H1 (cell line): ENCODE measurements around the gene LYL1. TPM values are rescaled to one million over a fixed set of nuclear protein-coding genes. Genes with fewer than 3 reads are reported as not detected.

Experiments used
- CTCF ChIA-PET: fragments of 300-600 bp; sonication (Branson Sonifier 250); formaldehyde crosslinking; loops from one replicate; lab custom pipeline; 2021; ENCODE audit not compliant: partially characterized antibody; lab: Charles Lee
- POLR2A ChIA-PET: fragments of 300-600 bp; sonication (Branson Sonifier 250); formaldehyde crosslinking; loops from one replicate; lab custom pipeline; 2021; ENCODE audit warnings: inconsistent platforms; ENCODE audit not compliant: partially characterized antibody; lab: Charles Lee
- DNase-seq, 2 experiments: peaks; one replicate each; pipeline versions ENCODE4 v3.0.0 to v3.0.0-alpha.2; 2010 to 2022; ENCODE audit warnings: low spot score in 2 of 2, low read depth in 1 of 2, mixed read lengths in 1 of 2
- FAIRE-seq: peaks from 2 replicates; lab custom pipeline; 2011; peaks lifted over from hg19 to GRCh38; lab: Jason Lieb, UNC
- H2AFZ ChIP-seq: 2 replicates; pipeline ENCODE4 v1.8.1; 2012; ENCODE audit warnings: low read length, inconsistent platforms
- H2AK5ac ChIP-seq: 2 replicates; pipeline ENCODE4 v1.6.1; 2013; ENCODE audit warnings: low read depth, low read length
- H2BK120ac ChIP-seq: replicated peaks from 2 replicates; pipeline ENCODE3; 2013; ENCODE audit warnings: low read depth, low read length, inconsistent platforms
- H2BK12ac ChIP-seq: 2 replicates; pipeline ENCODE4 v1.6.1; 2013; ENCODE audit warnings: low read depth, low read length
- H2BK15ac ChIP-seq: 2 replicates; pipeline ENCODE4 v1.6.1; 2013; ENCODE audit warnings: low read length
- H2BK20ac ChIP-seq: 2 replicates; pipeline ENCODE4 v1.6.1; 2013; ENCODE audit warnings: low read length
- H2BK5ac ChIP-seq: 2 replicates; pipeline ENCODE4 v1.6.1; 2013; ENCODE audit warnings: low read depth, low read length
- H3K14ac ChIP-seq: 2 replicates; pipeline ENCODE4 v1.6.1; 2013; ENCODE audit warnings: inconsistent platforms; ENCODE audit not compliant: insufficient read length
- H3K18ac ChIP-seq: 2 replicates; pipeline ENCODE4 v1.6.1; 2013; ENCODE audit warnings: low read length; ENCODE audit errors: extremely low read depth
- H3K23ac ChIP-seq: 2 replicates; pipeline ENCODE4 v1.6.1; 2013; ENCODE audit warnings: inconsistent platforms; ENCODE audit not compliant: insufficient read length
- H3K23me2 ChIP-seq: 2 replicates; pipeline ENCODE4 v1.6.1; 2013; ENCODE audit warnings: low read depth, low read length
- H3K27ac ChIP-seq: 2 replicates; pipeline ENCODE4 v1.6.1; 2011; ENCODE audit warnings: low read depth, low read length, inconsistent platforms
- H3K27me3 ChIP-seq, 4 experiments: replicated peaks in 1 of 4; 1 replicate in 1 of 4; 2 replicates in 3 of 4; pipeline versions ENCODE4 v1.6.1 to v1.8.1; 2011 to 2013; ENCODE audit warnings: low read length in 3 of 4, mild to moderate bottlenecking in 3 of 4, inconsistent platforms in 2 of 4, mixed read lengths in 2 of 4, moderate library complexity in 1 of 4; ENCODE audit not compliant: control insufficient read depth in 3 of 4, insufficient read depth in 3 of 4; ENCODE audit errors: extremely low read depth in 1 of 4
- H3K36me3 ChIP-seq, 4 experiments: 2 replicates each; pipeline versions ENCODE4 v1.6.1 to v1.8.1; 2011 to 2013; ENCODE audit warnings: mild to moderate bottlenecking in 4 of 4, low read length in 3 of 4, moderate library complexity in 2 of 4, control low read depth in 1 of 4, inconsistent platforms in 1 of 4; ENCODE audit not compliant: insufficient read depth in 4 of 4, control insufficient read depth in 2 of 4
- H3K4ac ChIP-seq: replicated peaks from 2 replicates; pipeline ENCODE3; 2013; ENCODE audit warnings: low read length, low read depth, mixed read lengths, inconsistent platforms; ENCODE audit not compliant: insufficient read length
- H3K4me1 ChIP-seq, 4 experiments: replicated peaks in 1 of 4; 1 replicate in 1 of 4; 2 replicates in 3 of 4; pipeline versions ENCODE4 v1.6.1 to v1.8.1; 2011 to 2013; ENCODE audit warnings: low read length in 3 of 4, inconsistent platforms in 2 of 4, mixed read lengths in 1 of 4; ENCODE audit not compliant: insufficient read depth in 4 of 4, control insufficient read depth in 3 of 4
- H3K4me2 ChIP-seq, 2 experiments: 2 replicates each; pipeline versions ENCODE4 v1.6.1 to v1.8.1; 2011 to 2013; ENCODE audit warnings: low read depth in 2 of 2, low read length in 2 of 2, control low read depth in 1 of 2, inconsistent platforms in 1 of 2, mild to moderate bottlenecking in 1 of 2; ENCODE audit not compliant: insufficient read depth in 1 of 2
- H3K4me3 ChIP-seq, 4 experiments: fragments of 200-600, 300-600 bp in 1 of 4; sonication (generic), shearing (Covaris generic), sonication (Bioruptor Twin) in 1 of 4; 2 replicates each; pipeline versions ENCODE4 v1.5.1 to v1.8.1; 2011 to 2016; ENCODE audit warnings: low read length in 4 of 4, low read depth in 3 of 4, control low read depth in 2 of 4, inconsistent platforms in 2 of 4, mild to moderate bottlenecking in 2 of 4, mixed read lengths in 1 of 4, moderate library complexity in 1 of 4; ENCODE audit not compliant: insufficient read depth in 2 of 4; ENCODE audit errors: extremely low read depth in 1 of 4
- H3K56ac ChIP-seq: replicated peaks from 2 replicates; pipeline ENCODE3; 2013; ENCODE audit warnings: low read depth, mild to moderate bottlenecking, mixed read lengths, low read length, inconsistent platforms; ENCODE audit not compliant: insufficient read length
- H3K79me1 ChIP-seq: 2 replicates; pipeline ENCODE4 v1.6.1; 2013; ENCODE audit warnings: low read depth, low read length, control low read depth
- H3K79me2 ChIP-seq, 2 experiments: 2 replicates each; pipeline versions ENCODE4 v1.6.1 to v1.8.1; 2012 to 2013; ENCODE audit warnings: low read length in 2 of 2, mild to moderate bottlenecking in 2 of 2, inconsistent platforms in 1 of 2; ENCODE audit not compliant: insufficient read depth in 2 of 2, control insufficient read depth in 1 of 2
- H3K9ac ChIP-seq, 4 experiments: replicated peaks in 1 of 4; 1 replicate in 1 of 4; 2 replicates in 3 of 4; pipeline versions ENCODE4 v1.6.1 to v1.8.1; 2011 to 2013; ENCODE audit warnings: low read depth in 3 of 4, low read length in 3 of 4, control low read depth in 2 of 4, mild to moderate bottlenecking in 2 of 4, moderate library complexity in 2 of 4, inconsistent platforms in 1 of 4; ENCODE audit errors: extremely low read depth in 1 of 4
- H3K9me3 ChIP-seq, 2 experiments: 2 replicates each; pipeline versions ENCODE4 v1.6.1 to v1.8.1; 2012 to 2013; ENCODE audit warnings: mild to moderate bottlenecking in 2 of 2, moderate library complexity in 2 of 2, control low read depth in 1 of 2, inconsistent platforms in 1 of 2, low read depth in 1 of 2, low read length in 1 of 2, mixed read lengths in 1 of 2; ENCODE audit not compliant: insufficient read depth in 2 of 2
- H4K20me1 ChIP-seq, 2 experiments: replicated peaks in 1 of 2; 2 replicates each; pipeline versions ENCODE3 to v1.8.1; 2011 to 2013; ENCODE audit warnings: inconsistent platforms in 2 of 2, low read length in 2 of 2, mild to moderate bottlenecking in 1 of 2; ENCODE audit not compliant: insufficient read depth in 2 of 2, control insufficient read depth in 1 of 2
- H4K5ac ChIP-seq: 2 replicates; pipeline ENCODE4 v1.6.1; 2013; ENCODE audit warnings: low read length, low read depth, mixed read lengths, inconsistent platforms; ENCODE audit not compliant: insufficient read length
- H4K8ac ChIP-seq: 2 replicates; pipeline ENCODE4 v1.8.0; 2013; ENCODE audit warnings: mild to moderate bottlenecking, moderate library complexity, low read length, inconsistent platforms; ENCODE audit not compliant: insufficient read depth; ENCODE audit errors: extremely low read depth
- H4K91ac ChIP-seq: replicated peaks from 2 replicates; pipeline ENCODE3; 2013; ENCODE audit warnings: low read length, mixed read lengths, inconsistent platforms; ENCODE audit not compliant: insufficient read length
- CHD1 ChIP-seq: IDR thresholded peaks from 2 replicates; pipeline ENCODE4 v1.6.1; 2012; ENCODE audit warnings: low read depth, low read length, improper control_type of control experiment
- JUND ChIP-seq: IDR thresholded peaks from 2 replicates; pipeline ENCODE4 v1.6.1; 2011; ENCODE audit warnings: mild to moderate bottlenecking, improper control_type of control experiment, low read length
- MAFK ChIP-seq: IDR thresholded peaks from 2 replicates; pipeline ENCODE4 v1.6.1; 2012; ENCODE audit warnings: low read depth, mild to moderate bottlenecking, improper control_type of control experiment, low read length
- SIX5 ChIP-seq: IDR thresholded peaks from 2 replicates; pipeline ENCODE4 v1.6.1; 2011; ENCODE audit warnings: mild to moderate bottlenecking, low read depth, low read length
- TAF7 ChIP-seq: optimal IDR thresholded peaks from 2 replicates; pipeline ENCODE3; 2011; ENCODE audit warnings: low read depth, mild to moderate bottlenecking, inconsistent platforms, low read length, moderate library complexity, borderline replicate concordance
- ZNF274 ChIP-seq: IDR thresholded peaks from 2 replicates; pipeline ENCODE4 v1.7.0; 2012; ENCODE audit warnings: low read length, borderline replicate concordance; ENCODE audit errors: extremely low read depth
- WGBS, 2 experiments: shearing (Covaris generic) in 1 of 2; methylation state at CpG; one replicate each; pipeline versions ENCODE4 v1.1.6 to v1.1.7; 2013 to 2015; ENCODE audit warnings: low lambda C conversion rate in 2 of 2, mixed read lengths in 2 of 2, inconsistent platforms in 1 of 2, low coverage in 1 of 2, missing lambda C conversion rate in 1 of 2; ENCODE audit not compliant: insufficient replicate concordance in 2 of 2, insufficient coverage in 1 of 2, insufficient read length in 1 of 2; ENCODE audit errors: extremely low coverage in 1 of 2, missing lambda C conversion rate in 1 of 2; 5-methylcytosine and 5-hydroxymethylcytosine counted together
- polyA plus RNA-seq, 7 experiments: library from polyadenylated mRNA; depleted of rRNA in 3 of 7; stranded (reverse) in 5 of 7; unstranded in 2 of 7; fragments of >200 nt in 5 of 7; fragments of 200-250 nt in 2 of 7; gene quantifications; 1 replicate in 5 of 7; 2 replicates in 1 of 7; 4 replicates in 1 of 7; pipeline versions ENCODE4 v1.2.1 to v1.2.3, GENCODE V29; 2011 to 2013; ENCODE audit warnings: missing spikeins in 2 of 7, mixed read lengths in 2 of 7
- total RNA-seq: library from RNA; stranded (reverse); fragmentation: NEBNext Ultra II Directional; extraction: Animal tissue kit (Norgen Biotek cat#: 25700); gene quantifications from 2 replicates; pipeline ENCODE4 v1.2.1, GENCODE V29; 2021
- TF ChIP-seq, protein P1 (sequence below): IDR thresholded peaks from 2 replicates; pipeline ENCODE4 v1.6.1; 2012; ENCODE audit warnings: low read length, inconsistent platforms

Gene LYL1
- total and polyA plus RNA-seq, 2 of the 8 experiments (the other 6 are each of a cell fraction or from before 2014, with no cell fraction given): 0.58 to 0.76 TPM

DNA sequence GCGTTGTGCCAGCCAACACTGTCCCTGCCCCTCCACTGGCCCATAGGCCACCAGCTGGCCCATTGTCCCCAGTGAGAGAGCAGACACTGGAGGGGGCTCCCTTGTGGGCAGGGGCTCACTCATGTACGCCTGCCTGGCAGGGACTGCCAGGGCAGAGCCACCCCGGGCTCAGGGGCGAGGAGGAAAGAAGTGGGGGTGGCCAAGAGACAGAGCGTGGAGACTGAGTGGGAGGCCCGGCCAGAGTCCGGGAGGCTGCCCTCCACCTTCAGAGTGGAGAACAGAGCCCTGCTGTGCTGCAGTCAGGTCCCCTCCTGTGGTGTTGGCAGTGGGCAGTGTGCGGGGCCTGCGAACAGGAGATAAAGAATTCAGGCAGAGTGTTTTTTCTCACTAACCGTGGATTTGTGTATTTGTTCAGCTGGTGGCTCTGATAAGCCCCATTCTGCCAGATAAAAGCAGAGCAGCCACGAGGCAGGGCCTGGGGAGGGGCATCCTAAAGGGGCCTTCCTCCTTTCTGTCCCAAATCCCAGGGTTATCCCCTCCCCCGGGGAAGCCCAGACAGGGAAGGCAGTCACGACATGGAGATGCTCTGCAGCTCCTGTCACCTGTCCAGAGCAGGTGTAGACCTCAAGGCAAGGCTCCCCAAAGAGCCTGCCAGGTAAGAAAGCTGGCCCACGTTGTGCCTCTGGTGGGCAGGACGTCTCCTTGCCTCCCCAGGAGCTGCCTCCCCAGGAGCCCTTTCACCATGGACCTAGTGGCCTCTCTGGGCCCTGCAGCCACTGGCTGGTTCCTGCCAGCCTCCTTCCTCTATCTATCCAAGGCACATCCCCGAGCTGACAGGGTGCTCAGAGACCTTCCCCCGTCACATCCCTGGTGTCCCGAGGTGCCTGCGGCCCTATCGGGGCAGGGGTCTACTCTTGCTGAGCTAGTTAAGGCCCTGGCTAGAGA, 33.0 kb downstream of the LYL1 start:
- Histone ChIP-seq H3K4ac (no peak overlapping the region), H4K5ac (no peak overlapping the region), H3K36me3 (no peaks in the 10 kb centered on the region), H4K20me1 (no peaks in the 10 kb centered on the region), H4K91ac (no peak overlapping the region), H2BK20ac (no peak overlapping the region), H3K4me3 (no peak overlapping the region), H3K56ac (no peak overlapping the region), H2AFZ (peak overlapping the region; percentile 12; the same call in 1 of the 2 replicates), H3K27ac (no peak overlapping the region), H3K23me2 (no peaks in the 10 kb centered on the region), H3K9me3 (no peaks in the 10 kb centered on the region), H3K27me3 (peaks cover 0 to 5% (median 2%) of the 10 kb centered on the region in 4 experiments; a peak in 3 of 7 replicates), H3K18ac (no peak overlapping the region; the same call in 1 of the 2 replicates), H4K8ac (peak overlapping the region; percentile 71; the same call in 1 of the 2 replicates), H3K9ac (no peak overlapping the region), H2BK15ac (0 out of 2 replicates have a peak overlapping the region, but pooled peaks have one; percentile 46), H3K4me2 (no peak overlapping the region), H3K79me2 (no peaks in the 10 kb centered on the region), H3K79me1 (no peaks in the 10 kb centered on the region), H2BK120ac (no peak overlapping the region), H2BK12ac (0 out of 2 replicates have a peak overlapping the region, but pooled peaks have one; percentile 33), H3K23ac (no peak overlapping the region), H2AK5ac (no peak overlapping the region), H2BK5ac (no peak overlapping the region), H3K4me1 (no peaks in the 10 kb centered on the region; a peak in 1 of 7 replicates), H3K14ac (no peak overlapping the region)
- ChIA-PET CTCF (interaction anchor here (0.6 to 48.8 kb wide), 16 partner anchors 9 to 104 kb away, joined by 3 to 1145 read pairs (median 7); no protein-coding TSS in a partner anchor), POLR2A (interaction anchor here (1.5 kb wide), 1 partner anchor 9 kb away, joined by 5 read pairs; no protein-coding TSS in a partner anchor)
- no peak for FAIRE-seq
- no peak for DNase-seq
- 88% methylated on average over 19 of the region's 20 CpGs; no CpG with 5 or more reads in 1 of the 2 experiments for WGBS, 2 experiments
- TF ChIP-seq JUND (no peak), ZNF274 (no peak), TAF7 (no peak), CHD1 (no peak), MAFK (no peak), SIX5 (no peak)
- TF ChIP-seq, protein P1, sequence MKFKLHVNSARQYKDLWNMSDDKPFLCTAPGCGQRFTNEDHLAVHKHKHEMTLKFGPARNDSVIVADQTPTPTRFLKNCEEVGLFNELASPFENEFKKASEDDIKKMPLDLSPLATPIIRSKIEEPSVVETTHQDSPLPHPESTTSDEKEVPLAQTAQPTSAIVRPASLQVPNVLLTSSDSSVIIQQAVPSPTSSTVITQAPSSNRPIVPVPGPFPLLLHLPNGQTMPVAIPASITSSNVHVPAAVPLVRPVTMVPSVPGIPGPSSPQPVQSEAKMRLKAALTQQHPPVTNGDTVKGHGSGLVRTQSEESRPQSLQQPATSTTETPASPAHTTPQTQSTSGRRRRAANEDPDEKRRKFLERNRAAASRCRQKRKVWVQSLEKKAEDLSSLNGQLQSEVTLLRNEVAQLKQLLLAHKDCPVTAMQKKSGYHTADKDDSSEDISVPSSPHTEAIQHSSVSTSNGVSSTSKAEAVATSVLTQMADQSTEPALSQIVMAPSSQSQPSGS: no peak
